KMS-11 (cell line): ENCODE results near the gene ASIC2.

Experiments used
- H2AFZ ChIP-seq: fragments of 200-600 bp; sonication (generic); 2 replicates; pipeline ENCODE4 v1.6.1; 2016; ENCODE audit warnings: antibody characterized with exemption, mixed run types, low read depth
- H3K27ac ChIP-seq: fragments of 200-600 bp; sonication (generic); 2 replicates; pipeline ENCODE4 v1.6.1; 2016; ENCODE audit warnings: mild to moderate bottlenecking, mixed run types
- H3K27me3 ChIP-seq: fragments of 200-600 bp; sonication (generic); 2 replicates; pipeline ENCODE4 v1.6.1; 2017; ENCODE audit warnings: mild to moderate bottlenecking, low read depth, mixed run types, moderate library complexity; ENCODE audit not compliant: insufficient read depth
- H3K36me3 ChIP-seq: fragments of 200-600 bp; sonication (generic); 2 replicates; pipeline ENCODE4 v1.6.1; 2017; ENCODE audit warnings: mild to moderate bottlenecking, mixed run types; ENCODE audit not compliant: insufficient read depth
- H3K4me1 ChIP-seq: fragments of 200-600 bp; sonication (generic); 2 replicates; pipeline ENCODE4 v1.6.1; 2016; ENCODE audit warnings: mild to moderate bottlenecking, low read depth, mixed run types; ENCODE audit not compliant: poor library complexity, severe bottlenecking
- H3K4me2 ChIP-seq: fragments of 200-600 bp; sonication (generic); 2 replicates; pipeline ENCODE4 v1.7.0; 2016; ENCODE audit warnings: mild to moderate bottlenecking, mixed run types
- H3K4me3 ChIP-seq: fragments of 200-600 bp; sonication (generic); IDR thresholded peaks from 2 replicates; pipeline ENCODE4 v1.6.1; 2017; ENCODE audit warnings: low read depth, low read length, mixed read lengths; ENCODE audit not compliant: insufficient read depth
- H3K79me2 ChIP-seq: fragments of 200-600 bp; sonication (generic); 2 replicates; pipeline ENCODE4 v1.6.1; 2016; ENCODE audit warnings: low read depth, mixed run types; ENCODE audit not compliant: insufficient read depth
- H3K9ac ChIP-seq: fragments of 200-600 bp; sonication (generic); 2 replicates; pipeline ENCODE4 v1.6.1; 2016; ENCODE audit warnings: mild to moderate bottlenecking, mixed run types
- H4K20me1 ChIP-seq: fragments of 200-600 bp; sonication (generic); 2 replicates; pipeline ENCODE4 v1.6.1; 2016; ENCODE audit warnings: mild to moderate bottlenecking, mixed run types; ENCODE audit not compliant: insufficient read depth
- CTCF ChIP-seq: fragments of 200-600 bp; sonication (generic); conservative IDR thresholded peaks from 2 replicates; pipeline ENCODE4 v1.6.1; 2017; ENCODE audit warnings: low read depth, mild to moderate bottlenecking, antibody characterized with exemption, low read length, moderate library complexity, mixed read lengths

The ASIC2 gene

GRCh38 chr17:33318241-33318640 is 25.1 kb upstream of the ASIC2 start:
- no peak overlapping the region for H3K27ac ChIP-seq
- TF ChIP-seq CTCF, result no peak

GRCh38 chr17:33316746-33317145 is 23.7 kb upstream of the ASIC2 start:
- TF ChIP-seq CTCF, result no peak
- Histone ChIP-seq H3K4me1 (no peaks in the 10 kb centered on the region), H3K27me3 (no peaks in the 10 kb centered on the region), H3K79me2 (no peaks in the 10 kb centered on the region), H2AFZ (no peak overlapping the region), H3K4me2 (no peak overlapping the region), H3K27ac (no peak overlapping the region), H3K9ac (no peak overlapping the region), H3K4me3 (no peak overlapping the region), H4K20me1 (no peaks in the 10 kb centered on the region), H3K36me3 (no peaks in the 10 kb centered on the region)

More at GRCh38 chr17:33318241-33318640, 25.1 kb upstream of the ASIC2 start:
- H3K27me3 ChIP-seq, result no peaks in the 10 kb centered on the region
- no peaks in the 10 kb centered on the region for H3K36me3 ChIP-seq
- H3K4me3 ChIP-seq, result no peak overlapping the region
- no peak overlapping the region for H3K9ac ChIP-seq
- no peak overlapping the region for H3K4me2 ChIP-seq
- H2AFZ ChIP-seq, result no peak overlapping the region
- no peaks in the 10 kb centered on the region for H3K4me1 ChIP-seq
- H4K20me1 ChIP-seq, result no peaks in the 10 kb centered on the region
- no peaks in the 10 kb centered on the region for H3K79me2 ChIP-seq

GRCh38 chr17:33310296-33310695 is 17.2 kb upstream of the ASIC2 start:
- Histone ChIP-seq H3K4me1 (no peaks in the 10 kb centered on the region), H3K27ac (no peak overlapping the region)
- no peak for TF ChIP-seq CTCF

GRCh38 chr17:33303254-33303653 is 10.2 kb upstream of the ASIC2 start:
- Histone ChIP-seq H3K9ac (no peak overlapping the region), H3K79me2 (no peaks in the 10 kb centered on the region), H3K4me2 (no peak overlapping the region), H3K4me3 (no peak overlapping the region), H4K20me1 (no peaks in the 10 kb centered on the region), H2AFZ (no peak overlapping the region), H3K27me3 (no peaks in the 10 kb centered on the region), H3K4me1 (no peaks in the 10 kb centered on the region), H3K27ac (no peak overlapping the region), H3K36me3 (no peaks in the 10 kb centered on the region)
- TF ChIP-seq CTCF, result no peak

More at GRCh38 chr17:33310296-33310695, 17.2 kb upstream of the ASIC2 start:
- no peaks in the 10 kb centered on the region for H3K36me3 ChIP-seq
- H3K27me3 ChIP-seq, result no peaks in the 10 kb centered on the region
- H2AFZ ChIP-seq, result no peak overlapping the region
- no peaks in the 10 kb centered on the region for H3K79me2 ChIP-seq
- H3K4me3 ChIP-seq, result no peak overlapping the region
- no peaks in the 10 kb centered on the region for H4K20me1 ChIP-seq
- no peak overlapping the region for H3K4me2 ChIP-seq
- no peak overlapping the region for H3K9ac ChIP-seq
